Common myeloid progenitor, CD34-positive (primary cell): ENCODE results near the gene POT1.

ENCODE experiments used
- CTCF ChIA-PET: fragments of 350-600 bp; sonication (Branson Sonifier 250); formaldehyde crosslinking; loops from one replicate; lab custom pipeline; 2021; ENCODE audit warnings: antibody characterized with exemption; lab: Charles Lee
- POLR2A ChIA-PET: fragments of 350-600 bp; sonication (Branson Sonifier 250); formaldehyde crosslinking; loops from one replicate; lab custom pipeline; 2021; ENCODE audit warnings: antibody characterized with exemption; lab: Charles Lee
- DNase-seq, 3 donors: peaks; one replicate each; pipeline versions ENCODE4 v3.0.0 to v3.0.0-alpha.2; 2013
- H3K27ac ChIP-seq, 2 experiments: 1 replicate in 1 of 2; 2 replicates in 1 of 2; pipeline ENCODE4 v1.7.0; 2013; ENCODE audit warnings: inconsistent platforms in 2 of 2, low read length in 2 of 2, mild to moderate bottlenecking in 2 of 2, low read depth in 1 of 2, moderate library complexity in 1 of 2; ENCODE audit not compliant: severe bottlenecking in 2 of 2, insufficient read depth in 1 of 2, poor library complexity in 1 of 2
- H3K27me3 ChIP-seq, 5 experiments: replicated peaks in 2 of 5; 1 replicate in 3 of 5; 2 replicates in 2 of 5; pipeline versions ENCODE4 v1.6.1 to v1.7.0; 2013; ENCODE audit warnings: low read length in 4 of 5, mild to moderate bottlenecking in 2 of 5, moderate library complexity in 2 of 5, inconsistent platforms in 1 of 5; ENCODE audit not compliant: insufficient read depth in 5 of 5, control insufficient read depth in 4 of 5
- H3K36me3 ChIP-seq, 4 experiments: 1 replicate in 2 of 4; 2 replicates in 2 of 4; pipeline versions ENCODE4 v1.6.1 to v1.7.0; 2013; ENCODE audit warnings: low read length in 3 of 4, control low read depth in 1 of 4, mild to moderate bottlenecking in 1 of 4; ENCODE audit not compliant: control insufficient read depth in 4 of 4, insufficient read depth in 4 of 4
- H3K4me1 ChIP-seq, 4 experiments: 1 replicate in 3 of 4; 2 replicates in 1 of 4; pipeline versions ENCODE4 v1.6.1 to v1.7.1; 2013; ENCODE audit warnings: low read length in 3 of 4, mild to moderate bottlenecking in 3 of 4, control low read depth in 1 of 4, inconsistent platforms in 1 of 4, moderate library complexity in 1 of 4; ENCODE audit not compliant: control insufficient read depth in 4 of 4, insufficient read depth in 4 of 4; ENCODE audit errors: control extremely low read depth in 1 of 4
- H3K4me3 ChIP-seq, 7 experiments: 1 replicate in 4 of 7; 2 replicates in 3 of 7; pipeline versions ENCODE4 v1.5.1 to v1.7.0; 2013; ENCODE audit warnings: mild to moderate bottlenecking in 7 of 7, low read length in 6 of 7, moderate library complexity in 6 of 7, inconsistent platforms in 2 of 7, low read depth in 2 of 7, control low read depth in 1 of 7; ENCODE audit not compliant: insufficient read depth in 4 of 7, control insufficient read depth in 1 of 7; ENCODE audit errors: extremely low read depth in 1 of 7
- H3K9me3 ChIP-seq, 5 experiments: 1 replicate in 4 of 5; 2 replicates in 1 of 5; pipeline versions ENCODE4 v1.6.1 to v1.7.1; 2013; ENCODE audit warnings: low read length in 4 of 5, mild to moderate bottlenecking in 2 of 5, inconsistent platforms in 1 of 5, low read depth in 1 of 5, moderate library complexity in 1 of 5; ENCODE audit not compliant: control insufficient read depth in 4 of 5, insufficient read depth in 2 of 5; ENCODE audit errors: control extremely low read depth in 1 of 5
- WGBS: methylation state at CpG from one replicate; pipeline ENCODE4 v1.1.5; 2013; ENCODE audit not compliant: insufficient coverage; 5-methylcytosine and 5-hydroxymethylcytosine counted together

POT1 gene

DNA sequence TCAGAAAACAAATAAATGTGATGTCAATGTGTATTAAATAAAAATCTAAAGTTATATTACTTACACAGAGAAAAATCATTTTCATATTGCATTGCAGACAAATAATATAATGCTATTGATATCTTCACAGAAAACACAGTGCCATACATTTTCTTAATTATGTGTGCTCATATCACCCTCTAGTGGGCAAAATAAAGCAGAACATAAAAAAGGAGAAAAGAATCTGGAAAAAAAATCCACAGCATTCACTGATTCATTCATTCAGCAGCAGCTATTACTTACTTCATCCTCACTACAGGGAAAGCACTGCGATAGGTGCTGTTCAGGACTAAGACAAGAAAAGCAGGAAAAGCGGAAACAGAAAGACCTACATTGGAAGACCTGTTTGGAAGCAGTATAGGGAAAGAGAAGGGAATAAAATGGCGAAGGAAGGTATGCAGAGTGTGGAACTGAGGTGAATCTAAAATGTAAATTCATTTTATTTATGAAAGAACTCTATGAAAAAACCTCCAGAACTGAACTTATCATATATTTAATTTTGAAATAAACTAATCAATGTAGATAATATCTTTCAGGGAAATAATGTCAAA lies 73.2 kb downstream of the POT1 start:
- DNase-seq: peak; percentile 32 to 54 (median 42)
- Histone ChIP-seq H3K36me3 (peaks cover 0 to 12% (median 3%) of the 10 kb centered on the region in 4 experiments), H3K27me3 (no peaks in the 10 kb centered on the region), H3K4me3 (no peak overlapping the region), H3K9me3 (peaks cover 0 to 5% (median 0%) of the 10 kb centered on the region in 5 experiments), H3K27ac (no peak overlapping the region), H3K4me1 (no peaks in the 10 kb centered on the region)
- WGBS: 100% methylated on average over 2 of the region's 3 CpGs
- ChIA-PET CTCF (interaction anchor here (0.7 to 1.6 kb wide), 3 partner anchors 11 to 702 kb away, joined by 3 to 4 read pairs (median 3); no protein-coding TSS in a partner anchor), POLR2A (no interaction called here)

GRCh38 chr7:124843336-124843735 lies 86.3 kb downstream of the POT1 start:
- POLR2A ChIA-PET: no interaction called here
- peak overlapping the region; percentile 4 to 37 for H3K27ac ChIP-seq
- no peak overlapping the region for H3K4me3 ChIP-seq
- H3K36me3 ChIP-seq: peaks cover 0 to 7% (median 4%) of the 10 kb centered on the region in 4 experiments
- H3K27me3 ChIP-seq: no peaks in the 10 kb centered on the region
- peaks cover 0 to 6% (median 3%) of the 10 kb centered on the region in 4 experiments for H3K4me1 ChIP-seq
- DNase-seq: peak in 2 of 3 donors; percentile 5 to 22
- CTCF ChIA-PET: no interaction called here
- no peaks in the 10 kb centered on the region for H3K9me3 ChIP-seq

- DNase-seq: peak in 1 of 3 donors; percentile 13
- H3K36me3 ChIP-seq: no peaks in the 10 kb centered on the region
- no peaks in the 10 kb centered on the region for H3K27me3 ChIP-seq
- no peak overlapping the region for H3K27ac ChIP-seq
- WGBS: no CpG with 5 or more reads among the region's 1 CpG
- peaks cover 0 to 6% (median 3%) of the 10 kb centered on the region in 4 experiments for H3K4me1 ChIP-seq
- POLR2A ChIA-PET: no interaction called here
- CTCF ChIA-PET: no interaction called here
- H3K9me3 ChIP-seq: no peaks in the 10 kb centered on the region
- no peak overlapping the region for H3K4me3 ChIP-seq
These were observed 89.2 kb downstream of the POT1 start for GRCh38 chr7:124840435-124840834.

DNA sequence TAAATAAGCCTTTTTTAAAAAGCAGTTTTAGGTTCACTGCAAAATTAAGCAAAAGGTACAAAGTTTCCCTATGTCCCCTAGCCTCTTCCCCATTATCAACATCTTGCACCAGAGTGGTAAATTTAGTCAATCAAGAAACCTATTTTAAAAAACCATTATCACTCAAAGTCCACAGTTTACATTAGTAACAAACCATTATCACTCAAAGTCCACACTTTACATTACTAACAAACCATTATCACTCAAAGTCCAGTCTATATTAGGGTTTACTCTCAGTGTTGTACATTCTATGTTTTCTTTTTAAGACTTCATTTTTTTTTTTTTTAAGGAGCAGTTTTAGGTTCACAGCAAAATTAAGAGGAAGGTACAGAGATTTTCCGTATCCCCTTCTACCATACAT lies 89.9 kb downstream of the POT1 start:
- WGBS: no CpG with 5 or more reads among the region's 1 CpG
- POLR2A ChIA-PET: no interaction called here
- no peaks in the 10 kb centered on the region for H3K27me3 ChIP-seq
- peaks cover 0 to 7% (median 2%) of the 10 kb centered on the region in 4 experiments for H3K36me3 ChIP-seq
- no peaks in the 10 kb centered on the region for H3K9me3 ChIP-seq
- no peak overlapping the region for H3K4me3 ChIP-seq
- no peak for DNase-seq
- peaks cover 0 to 6% (median 3%) of the 10 kb centered on the region in 4 experiments for H3K4me1 ChIP-seq
- CTCF ChIA-PET: no interaction called here
- no peak overlapping the region for H3K27ac ChIP-seq

DNA sequence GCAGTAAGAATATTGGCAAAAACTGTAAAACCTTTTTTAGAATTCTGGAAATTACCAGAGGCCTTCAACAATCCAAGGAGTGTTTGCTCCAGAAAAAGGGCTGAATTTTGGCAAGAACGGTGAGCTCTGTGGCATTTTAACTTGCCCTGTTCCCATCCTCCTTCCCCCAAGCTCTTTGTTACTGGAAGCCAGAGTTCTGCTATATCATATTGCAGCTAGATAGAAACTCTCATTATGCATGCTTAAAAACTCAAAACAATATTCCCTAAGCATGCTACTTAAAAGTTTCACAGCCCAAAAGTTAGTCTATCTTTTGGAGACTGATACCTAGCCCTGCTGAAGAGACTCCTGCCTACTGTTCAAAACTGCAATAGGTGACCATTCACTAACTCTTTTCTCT lies 93.5 kb downstream of the POT1 start:
- H3K36me3 ChIP-seq: peaks cover 0 to 8% (median 2%) of the 10 kb centered on the region in 4 experiments
- H3K4me1 ChIP-seq: no peaks in the 10 kb centered on the region
- no peak for DNase-seq
- ChIA-PET POLR2A (no interaction called here), CTCF (no interaction called here)
- no peak overlapping the region for H3K27ac ChIP-seq
- no peak overlapping the region for H3K4me3 ChIP-seq
- WGBS: 100% methylated on average over 1 of the region's 1 CpG
- no peaks in the 10 kb centered on the region for H3K27me3 ChIP-seq
- no peaks in the 10 kb centered on the region for H3K9me3 ChIP-seq

- Histone ChIP-seq H3K9me3 (no peaks in the 10 kb centered on the region), H3K27ac (no peak overlapping the region), H3K27me3 (no peaks in the 10 kb centered on the region), H3K4me1 (no peaks in the 10 kb centered on the region), H3K36me3 (peaks cover 0 to 11% (median 5%) of the 10 kb centered on the region in 4 experiments), H3K4me3 (no peak overlapping the region)
- ChIA-PET CTCF (no interaction called here), POLR2A (no interaction called here)
- DNase-seq: no peak
- WGBS: 98% methylated on average over 5 of the region's 5 CpGs
These were observed 110.8 kb downstream of the POT1 start for GRCh38 chr7:124818807-124819206.

GRCh38 chr7:124813994-124814798 lies 115.4 kb downstream of the POT1 start:
- 86% methylated on average over 1 of the region's 2 CpGs for WGBS
- CTCF ChIA-PET: no interaction called here
- H3K4me1 ChIP-seq: no peaks in the 10 kb centered on the region
- H3K4me3 ChIP-seq: no peak overlapping the region
- H3K27me3 ChIP-seq: no peaks in the 10 kb centered on the region
- H3K36me3 ChIP-seq: no peaks in the 10 kb centered on the region
- H3K9me3 ChIP-seq: no peaks in the 10 kb centered on the region
- DNase-seq: peak in 1 of 3 donors; percentile 9
- H3K27ac ChIP-seq: no peak overlapping the region
- POLR2A ChIA-PET: no interaction called here
